Measurements from ENCODE around the gene LAMA2. TPM values are rescaled to one million over a fixed set of nuclear protein-coding genes. Genes with fewer than 3 reads are reported as not detected.

Gene LAMA2
- total RNA-seq, 1 donor from 2014 or later = 5.3 TPM

DNA sequence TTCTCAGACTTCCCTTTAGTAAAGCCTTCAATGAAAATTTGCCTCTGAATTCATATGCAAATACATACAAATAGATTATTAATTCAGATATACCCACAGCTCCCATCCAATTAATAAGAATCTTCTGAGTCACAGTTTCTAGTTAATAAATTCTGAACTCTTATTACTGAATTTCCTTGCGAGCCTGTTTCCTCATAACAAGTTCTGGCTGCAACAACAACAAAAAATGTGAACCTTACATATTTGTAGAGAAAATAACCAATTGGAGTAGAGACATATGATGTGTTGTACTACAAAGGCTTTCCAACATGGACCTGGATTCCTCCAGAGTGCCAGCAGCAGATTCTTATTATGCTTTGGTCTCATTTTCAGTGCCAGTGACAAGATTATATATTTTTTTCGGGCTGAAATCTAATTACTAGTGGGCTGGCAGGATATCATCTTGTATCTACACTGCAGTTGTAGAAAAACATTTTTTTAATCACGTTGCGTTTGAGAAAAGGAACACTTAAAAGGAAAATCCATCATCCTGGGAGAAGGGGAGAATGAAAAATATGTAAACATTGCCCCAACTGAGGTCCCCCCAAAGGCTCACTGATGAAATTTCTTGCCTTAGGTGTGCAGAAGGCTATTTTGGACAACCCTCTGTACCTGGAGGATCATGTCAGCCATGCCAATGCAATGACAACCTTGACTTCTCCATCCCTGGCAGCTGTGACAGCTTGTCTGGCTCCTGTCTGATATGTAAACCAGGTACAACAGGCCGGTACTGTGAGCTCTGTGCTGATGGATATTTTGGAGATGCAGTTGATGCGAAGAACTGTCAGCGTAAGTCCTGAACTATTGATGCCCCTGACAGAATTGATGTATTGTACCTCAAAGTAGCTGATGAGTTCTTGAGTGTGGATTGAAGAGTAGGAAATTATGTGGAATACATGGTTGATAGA lies 404.6 kb downstream of the LAMA2 start:
- DNase-seq (ENCODE audit: low spot score) (no peak), ATAC-seq (no peak)

DNA sequence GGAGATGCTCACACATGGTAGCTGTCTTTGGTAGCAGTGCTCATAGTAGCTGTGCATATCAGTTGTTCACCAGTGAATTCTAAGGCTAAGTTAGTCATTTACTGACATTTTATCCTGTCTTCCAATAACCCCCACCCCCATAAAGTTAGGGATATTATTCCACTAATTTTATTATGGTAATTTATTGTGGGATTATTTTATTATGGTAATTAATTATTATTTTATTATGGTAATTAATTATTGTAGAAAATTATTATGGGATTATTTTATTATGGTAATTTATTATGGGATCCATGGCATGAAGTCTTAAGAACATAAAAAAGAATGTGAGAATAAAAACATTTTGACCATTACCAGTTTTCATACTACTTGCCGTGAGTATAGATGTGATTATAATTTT lies 406.5 kb downstream of the LAMA2 start:
- ATAC-seq = no peak

DNA sequence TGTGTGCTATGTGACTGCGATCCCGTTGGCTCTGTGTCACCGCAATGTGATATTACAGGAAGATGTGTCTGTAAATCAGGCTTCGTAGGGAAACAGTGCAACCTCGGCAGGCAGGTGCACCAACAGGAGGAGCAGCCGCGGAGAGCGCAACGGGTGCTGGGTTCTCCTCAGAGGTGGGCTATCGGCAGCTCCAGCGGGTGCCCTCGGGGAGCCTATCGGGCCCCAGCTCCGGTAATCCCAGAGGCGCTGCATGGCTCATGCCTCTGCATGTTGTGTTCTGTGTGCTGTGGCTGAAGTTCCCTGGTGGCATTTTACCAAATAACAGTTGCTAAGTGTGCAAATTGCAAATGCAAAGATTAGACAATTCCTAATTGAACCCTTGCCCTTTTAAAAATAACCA lies 409.9 kb downstream of the LAMA2 start:
- ATAC-seq (no peak), DNase-seq (ENCODE audit: low spot score) (no peak)

More for the DNA sequence above, 406.5 kb downstream of the LAMA2 start:
- DNase-seq (ENCODE audit: low spot score) = no peak

DNA sequence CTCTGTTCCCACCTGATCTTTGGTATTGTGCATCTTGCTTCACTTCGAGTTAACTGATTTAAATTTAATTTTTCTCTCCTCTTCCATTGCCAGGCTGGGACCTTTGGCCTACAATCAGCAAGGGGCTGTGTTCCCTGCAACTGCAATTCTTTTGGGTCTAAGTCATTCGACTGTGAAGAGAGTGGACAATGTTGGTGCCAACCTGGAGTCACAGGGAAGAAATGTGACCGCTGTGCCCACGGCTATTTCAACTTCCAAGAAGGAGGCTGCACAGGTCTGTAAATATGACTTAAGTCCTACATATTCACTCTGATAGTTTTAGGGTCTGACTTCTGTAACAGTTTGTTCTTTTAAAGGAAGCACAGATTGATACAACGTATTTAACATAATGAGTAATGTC lies 414.7 kb downstream of the LAMA2 start:
- no peak for DNase-seq (ENCODE audit: low spot score)
- no peak for ATAC-seq

DNA sequence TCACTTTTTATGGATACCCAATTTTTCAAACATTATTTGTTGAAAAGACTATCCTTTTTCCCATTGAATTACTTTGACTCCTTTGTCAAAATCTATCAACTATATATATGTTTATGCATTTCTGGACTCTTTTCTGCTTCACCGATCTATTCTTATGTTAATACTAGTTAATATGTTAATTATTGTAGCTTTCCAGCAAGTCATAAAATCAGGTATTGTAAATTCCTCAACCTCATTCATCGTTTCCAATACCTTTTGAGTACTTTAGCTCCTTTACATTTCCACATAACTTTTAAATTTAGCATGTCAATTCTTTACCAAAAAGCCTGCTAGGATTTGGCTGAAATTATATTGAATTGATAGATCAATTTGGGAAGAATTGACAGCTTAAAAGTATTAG lies 419.7 kb downstream of the LAMA2 start:
- DNase-seq (ENCODE audit: low spot score) (no peak), ATAC-seq (no peak)

DNA sequence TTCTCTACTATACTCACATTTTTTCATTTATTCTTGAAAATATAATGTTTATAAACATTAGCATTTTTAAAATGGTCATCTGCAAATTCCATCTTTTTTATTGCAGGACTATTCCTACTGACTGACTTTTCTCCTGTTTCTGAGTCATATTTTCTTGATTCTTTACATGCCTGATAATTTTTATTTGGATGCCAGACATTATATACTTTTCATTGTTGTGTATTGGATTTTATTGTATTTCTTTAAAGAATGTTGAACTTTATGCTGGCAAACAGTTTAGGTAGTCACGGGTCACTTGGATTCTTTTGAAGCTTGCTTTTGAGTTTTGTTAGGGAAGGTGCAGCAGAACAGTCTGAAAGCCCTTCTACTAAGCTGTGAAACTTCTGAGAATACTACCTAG lies 423.9 kb downstream of the LAMA2 start:
- DNase-seq (ENCODE audit: low spot score) (no peak), ATAC-seq (no peak)

DNA sequence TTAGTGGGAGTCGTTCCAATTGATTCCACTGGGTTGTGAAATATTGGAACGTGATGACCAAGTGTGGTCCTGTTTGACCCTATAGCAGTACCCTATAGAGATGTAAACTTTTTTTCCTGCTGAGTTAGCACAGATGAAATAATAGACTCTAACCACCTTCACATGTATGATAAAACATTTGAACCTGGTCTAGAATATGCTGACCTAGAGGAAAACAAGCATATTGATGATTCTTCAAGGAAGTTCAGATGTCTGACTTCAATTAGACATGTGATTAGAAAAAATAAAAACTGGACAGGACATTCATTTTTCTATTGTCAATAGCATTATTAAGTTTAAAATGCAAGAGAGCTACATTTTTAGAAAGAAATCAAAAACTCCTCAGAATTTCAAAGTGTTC lies 424.9 kb downstream of the LAMA2 start:
- no peak for ATAC-seq
- DNase-seq (ENCODE audit: low spot score) = no peak

DNA sequence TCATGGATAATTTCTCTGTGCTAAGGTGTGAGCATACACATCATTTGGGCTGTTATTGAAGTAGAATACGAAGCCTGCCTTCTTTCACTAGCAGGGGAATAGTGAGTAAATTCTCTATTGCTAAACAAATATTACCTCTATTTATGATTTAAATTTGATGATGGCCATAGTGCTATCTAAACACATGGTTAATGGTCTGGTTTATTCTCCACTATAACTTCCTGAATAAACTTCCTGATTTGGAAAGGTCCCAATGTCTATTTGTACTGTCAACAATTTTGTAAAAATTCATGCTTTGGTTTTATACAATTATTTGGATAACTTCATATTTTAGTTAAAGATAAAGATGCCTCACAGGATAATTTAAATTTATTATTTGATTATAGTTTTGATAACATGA lies 426.2 kb downstream of the LAMA2 start:
- ATAC-seq (no peak), DNase-seq (ENCODE audit: low spot score) (no peak)

DNA sequence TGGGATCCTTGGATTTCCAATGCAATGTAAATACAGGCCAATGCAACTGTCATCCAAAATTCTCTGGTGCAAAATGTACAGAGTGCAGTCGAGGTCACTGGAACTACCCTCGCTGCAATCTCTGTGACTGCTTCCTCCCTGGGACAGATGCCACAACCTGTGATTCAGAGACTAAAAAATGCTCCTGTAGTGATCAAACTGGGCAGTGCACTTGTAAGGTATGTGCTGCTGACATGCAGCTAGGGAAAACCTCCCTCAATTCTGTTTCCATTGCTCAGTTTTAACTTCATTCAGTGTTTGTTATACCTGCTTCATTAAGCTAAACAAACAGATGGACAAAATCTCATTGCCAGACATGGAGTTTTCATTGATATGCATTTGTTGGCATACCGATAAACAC lies 429.9 kb downstream of the LAMA2 start:
- no peak for DNase-seq (ENCODE audit: low spot score)
- ATAC-seq = no peak

DNA sequence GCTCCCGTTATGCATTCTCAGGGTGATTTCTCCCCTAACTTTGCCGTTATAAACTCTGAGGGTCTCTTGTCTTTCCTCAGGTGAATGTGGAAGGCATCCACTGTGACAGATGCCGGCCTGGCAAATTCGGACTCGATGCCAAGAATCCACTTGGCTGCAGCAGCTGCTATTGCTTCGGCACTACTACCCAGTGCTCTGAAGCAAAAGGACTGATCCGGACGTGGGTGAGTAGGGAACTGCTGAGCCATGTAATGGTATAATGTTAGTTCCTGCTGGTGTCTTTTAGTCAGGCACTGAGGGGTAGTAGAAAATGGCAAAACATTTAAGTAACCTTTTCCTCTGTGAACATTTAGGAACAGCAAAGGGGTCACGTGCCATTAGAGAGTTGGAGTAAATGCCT lies 431.6 kb downstream of the LAMA2 start:
- DNase-seq (ENCODE audit: low spot score) (no peak), ATAC-seq (no peak)

DNA sequence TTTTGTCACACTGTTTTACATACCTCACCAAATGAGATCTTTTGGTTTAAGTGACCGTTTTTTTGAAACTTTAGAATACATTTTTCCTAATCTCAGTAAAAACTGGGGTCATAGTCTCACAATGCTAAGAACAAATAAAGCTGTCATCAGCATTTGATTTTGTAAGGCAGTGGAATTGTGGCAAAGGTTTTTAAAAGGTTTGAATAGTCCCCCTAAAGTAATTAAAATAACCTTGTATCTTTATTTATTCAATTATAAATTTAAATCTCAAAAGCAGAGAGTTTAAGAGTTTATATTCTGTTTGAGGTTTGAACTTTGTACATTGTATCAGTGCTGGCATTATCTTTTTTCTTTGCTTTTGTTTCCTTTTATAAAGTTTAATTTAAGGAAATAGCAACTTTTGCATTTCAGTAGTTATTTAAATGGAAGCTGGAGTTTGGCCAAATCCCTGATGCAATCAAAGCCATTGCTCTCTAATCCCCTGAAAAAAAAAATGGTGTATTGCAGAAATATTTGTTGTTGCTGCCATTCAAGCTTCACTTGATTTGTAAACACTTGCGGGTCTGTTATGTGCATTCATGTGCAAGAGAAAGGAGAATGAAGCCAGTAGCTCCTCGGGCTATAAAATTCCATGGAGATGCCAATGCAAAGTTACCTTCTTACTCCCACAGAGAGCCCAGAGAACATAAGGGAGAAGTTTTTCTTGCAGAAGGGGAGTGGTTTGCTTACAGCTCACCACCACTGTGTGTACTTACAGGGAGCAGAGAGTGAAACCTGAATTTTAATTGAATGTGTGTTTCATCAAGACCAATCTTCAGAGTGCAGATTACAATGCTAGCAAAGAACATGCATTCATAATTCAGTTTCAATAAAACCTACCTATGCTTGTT lies 435.2 kb downstream of the LAMA2 start:
- DNase-seq (ENCODE audit: low spot score) (no peak), ATAC-seq (no peak)

DNA sequence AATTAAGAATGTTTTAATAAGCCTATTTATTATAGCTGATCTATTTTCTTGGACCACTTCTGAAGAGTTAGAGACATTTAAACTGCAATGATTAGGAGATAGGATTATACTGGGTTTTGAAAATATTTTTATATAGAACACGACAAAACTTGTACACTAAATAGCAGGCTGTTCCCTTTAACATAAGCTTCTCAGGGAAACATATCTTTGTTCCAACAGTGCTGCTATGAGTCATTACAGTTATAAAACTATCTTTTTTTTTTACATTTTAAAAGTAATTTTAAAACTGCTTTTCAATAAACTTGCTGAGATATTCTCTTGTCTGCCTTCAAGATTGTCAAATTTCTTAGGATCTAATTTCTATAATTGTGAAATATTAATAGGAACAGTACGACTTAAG lies 438.0 kb downstream of the LAMA2 start:
- ATAC-seq = no peak
- no peak for DNase-seq (ENCODE audit: low spot score)

DNA sequence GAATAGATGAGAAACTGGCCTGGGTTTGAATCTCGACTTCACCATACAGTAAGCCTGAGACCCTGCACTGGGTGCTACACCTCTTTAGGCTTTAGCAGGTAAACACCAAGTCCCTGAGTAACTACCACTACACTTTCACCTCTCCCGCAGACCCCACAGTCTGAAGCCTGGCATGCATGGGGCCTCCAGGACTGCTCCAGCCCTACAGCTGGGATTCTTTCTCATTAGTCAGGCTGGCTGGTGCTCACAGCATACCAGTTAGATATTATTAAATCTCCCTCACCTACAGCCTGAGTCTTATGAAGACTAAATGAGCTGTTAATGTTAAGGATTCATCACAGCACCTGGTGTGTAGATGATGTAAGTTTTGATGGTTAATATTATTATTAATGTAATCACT lies 438.4 kb downstream of the LAMA2 start:
- ATAC-seq = no peak
- no peak for DNase-seq (ENCODE audit: low spot score)

DNA sequence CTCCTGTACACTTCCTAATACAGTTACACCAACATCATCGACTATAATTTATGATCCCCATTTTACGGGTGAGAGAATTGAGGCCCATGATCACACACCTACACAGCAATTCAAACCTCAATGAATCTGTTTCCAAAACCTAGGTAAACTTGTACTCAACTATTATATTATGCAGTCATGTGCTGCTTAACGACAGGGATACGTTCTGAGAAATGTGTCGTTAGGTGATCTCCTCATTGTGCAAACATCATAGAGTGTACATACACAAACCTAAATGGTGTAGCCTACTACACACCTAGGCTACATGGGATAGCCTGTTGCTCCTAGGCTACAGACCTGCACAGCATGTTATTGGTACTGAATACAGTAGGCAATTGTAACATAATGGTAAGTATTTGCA lies 441.4 kb downstream of the LAMA2 start:
- ATAC-seq (no peak), DNase-seq (ENCODE audit: low spot score) (no peak)

DNA sequence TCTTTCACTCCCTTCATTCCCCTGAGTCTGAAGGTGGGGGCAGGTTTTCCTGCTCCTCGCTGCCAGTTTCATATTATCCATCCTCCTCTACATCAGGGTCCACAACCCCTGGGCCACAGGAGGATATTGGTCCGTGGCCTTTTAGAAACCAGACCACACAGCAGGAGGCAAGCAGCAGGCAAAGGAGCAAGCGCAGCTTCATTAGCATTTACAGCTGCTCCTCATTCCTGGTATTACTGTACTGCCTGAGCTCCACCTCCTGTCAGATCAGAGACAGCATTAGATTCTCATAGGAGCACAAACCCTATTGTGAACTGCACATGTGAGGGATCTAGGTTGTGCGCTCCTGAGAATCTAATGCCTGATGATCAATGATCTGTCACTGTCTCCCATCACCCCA lies 446.7 kb downstream of the LAMA2 start:
- DNase-seq (ENCODE audit: low spot score) = no peak
- ATAC-seq = no peak

DNA sequence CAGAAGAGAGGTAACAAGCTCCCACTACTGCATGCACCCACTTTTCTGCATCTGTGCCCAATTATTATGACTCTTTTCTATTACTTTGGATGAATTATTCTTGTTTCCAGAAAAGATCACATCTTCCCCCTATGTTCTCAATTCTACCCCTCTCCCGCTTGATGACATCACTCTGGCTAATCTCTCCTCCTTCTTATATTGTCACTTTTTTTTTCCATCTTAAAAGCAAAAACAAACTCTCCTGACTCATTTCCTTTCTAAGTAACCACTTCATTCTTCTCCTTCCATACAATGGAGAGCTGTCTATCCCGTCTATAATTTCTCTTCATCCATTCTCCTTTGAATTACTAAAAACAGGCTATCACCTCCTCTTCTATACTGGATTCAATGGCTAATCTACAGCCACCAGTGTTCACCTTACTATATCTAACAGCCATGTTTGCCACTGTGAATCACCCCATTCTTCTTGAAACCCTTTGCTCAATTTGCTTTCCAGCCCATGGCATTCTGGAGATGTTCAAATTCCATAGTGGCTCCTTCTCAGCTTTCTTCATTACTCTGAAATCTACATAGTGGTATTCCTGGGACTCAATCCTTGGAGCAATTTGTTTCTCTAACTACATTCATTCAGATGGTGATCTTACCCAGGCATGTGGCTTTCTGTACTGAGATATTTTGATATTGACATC lies 448.7 kb downstream of the LAMA2 start:
- DNase-seq (ENCODE audit: low spot score) = no peak
- no peak for ATAC-seq

DNA sequence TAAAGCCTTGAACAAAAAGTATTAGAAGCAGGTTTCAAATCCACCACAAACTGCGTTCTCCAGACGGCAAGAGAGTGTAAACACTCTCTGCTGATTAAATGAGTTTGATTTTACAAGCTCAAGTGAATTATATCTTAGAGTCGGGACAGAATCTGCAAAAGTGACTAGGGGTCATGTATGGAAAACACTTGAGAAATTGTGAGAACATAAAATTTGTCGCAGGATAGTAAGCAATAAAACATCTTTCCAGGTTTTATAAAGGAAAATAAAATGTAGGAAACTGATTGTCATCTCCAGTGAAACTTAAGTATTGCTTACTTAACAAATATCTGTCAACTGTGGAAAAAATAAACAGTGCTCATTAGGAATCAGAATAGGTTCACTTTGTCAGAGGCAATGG lies 452.9 kb downstream of the LAMA2 start:
- ATAC-seq = no peak

DNA sequence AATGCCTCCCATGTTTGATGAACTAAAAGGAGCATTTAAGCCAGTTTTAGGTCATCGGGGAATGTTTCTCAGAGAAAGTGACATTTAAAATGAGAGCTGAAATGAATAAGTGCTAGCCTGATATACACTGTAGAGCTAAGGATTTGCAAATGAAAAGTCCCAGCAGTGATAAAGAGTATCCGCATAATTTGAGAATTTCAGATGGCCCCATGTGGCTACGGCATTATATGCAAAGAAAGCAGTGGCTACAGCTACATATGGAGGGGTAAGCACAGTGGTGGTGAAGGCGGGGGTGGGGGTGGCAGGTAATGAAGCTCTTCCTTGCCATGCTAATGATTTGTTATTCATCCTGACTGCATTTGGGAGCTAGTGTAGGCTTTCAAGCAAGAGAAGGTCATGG lies 455.7 kb downstream of the LAMA2 start:
- ATAC-seq (no peak), DNase-seq (ENCODE audit: low spot score) (no peak)

More for the DNA sequence above, 452.9 kb downstream of the LAMA2 start:
- no peak for DNase-seq (ENCODE audit: low spot score)

DNA sequence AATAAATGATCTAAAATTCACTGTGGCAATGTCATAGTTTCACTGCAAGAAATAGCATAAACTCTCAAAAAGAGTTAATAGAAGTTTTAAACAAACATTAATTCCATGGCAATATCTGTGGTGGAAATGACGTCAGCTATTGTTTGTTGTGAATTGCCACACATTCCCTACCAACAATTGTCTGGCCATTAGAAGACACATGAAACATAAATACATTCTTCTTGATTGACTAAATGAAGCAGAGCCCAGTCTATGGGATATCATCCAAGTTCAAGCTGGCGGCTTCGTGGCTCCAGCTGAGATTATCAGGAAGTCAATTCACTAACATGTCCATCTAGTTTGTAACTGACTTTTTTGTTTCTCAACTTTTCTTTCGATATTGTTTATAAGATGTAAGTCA lies 458.0 kb downstream of the LAMA2 start:
- no peak for ATAC-seq
- no peak for DNase-seq (ENCODE audit: low spot score)

DNA sequence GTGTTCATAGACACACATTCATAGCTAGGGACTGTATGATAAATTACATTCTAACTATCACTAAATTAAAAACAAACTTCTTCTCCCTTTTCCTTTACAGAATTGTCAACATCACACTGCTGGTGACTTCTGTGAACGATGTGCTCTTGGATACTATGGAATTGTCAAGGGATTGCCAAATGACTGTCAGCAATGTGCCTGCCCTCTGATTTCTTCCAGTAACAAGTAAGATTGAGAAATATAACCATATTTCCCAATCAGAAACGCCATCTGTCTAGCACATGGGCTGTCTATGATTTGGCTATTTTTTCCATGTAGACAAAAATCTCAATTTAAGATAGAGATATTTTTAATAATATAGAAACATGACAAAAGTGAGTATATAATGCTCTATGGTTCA lies 459.3 kb downstream of the LAMA2 start:
- no peak for DNase-seq (ENCODE audit: low spot score)
- no peak for ATAC-seq

DNA sequence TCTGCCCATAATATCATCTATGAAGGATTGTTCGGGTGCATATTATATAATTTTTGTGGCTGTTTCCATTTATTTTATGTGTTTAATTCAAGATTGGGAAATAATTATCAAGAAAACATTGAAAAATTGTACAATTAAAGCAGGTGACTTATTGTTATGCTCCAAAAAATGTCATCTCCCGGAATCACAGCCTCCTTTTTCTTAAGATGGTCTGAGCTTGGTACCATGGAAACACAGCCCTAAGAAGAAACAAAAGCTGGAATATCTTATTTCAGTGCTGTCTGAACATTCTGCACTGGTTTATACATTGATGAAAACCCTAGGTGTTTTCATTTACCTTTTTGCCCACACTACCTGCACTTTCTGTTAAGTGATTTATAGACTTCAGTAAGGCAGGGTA lies 459.9 kb downstream of the LAMA2 start:
- ATAC-seq (no peak), DNase-seq (ENCODE audit: low spot score) (no peak)
